Measurements from ENCODE around the gene AK4. TPM values are rescaled to one million over a fixed set of nuclear protein-coding genes. Genes with fewer than 3 reads are reported as not detected.

AK4 gene
- total RNA-seq, 1 donor from 2014 or later = 10.5 TPM

GRCh38 chr1:65167586-65168242, 19.7 kb downstream of the AK4 start:
- Mint-ChIP-seq H3K9me3 (no peaks in the 10 kb centered on the region), H3K27ac (ENCODE audit: unreplicated experiment) (no peak overlapping the region), H3K27me3 (ENCODE audit: low read depth) (peaks cover 2% of the 10 kb centered on the region), H3K36me3 (ENCODE audit: low read depth) (no peaks in the 10 kb centered on the region), H3K4me1 (peaks cover 35% of the 10 kb centered on the region), H3K4me3 (peak overlapping the region; percentile 1)
- no peak for DNase-seq (ENCODE audit: low read depth, low spot score)
- TF ChIP-seq CTCF (conservative IDR thresholded peaks at IDR 0.05) = no peak

- TF ChIP-seq CTCF (conservative IDR thresholded peaks at IDR 0.05) = no peak
- H3K4me3 Mint-ChIP-seq = no peak overlapping the region
- peaks cover 35% of the 10 kb centered on the region for H3K4me1 Mint-ChIP-seq
- H3K27me3 Mint-ChIP-seq (ENCODE audit: low read depth) = no peaks in the 10 kb centered on the region
- no peak for DNase-seq (ENCODE audit: low read depth, low spot score)
- no peaks in the 10 kb centered on the region for H3K36me3 Mint-ChIP-seq (ENCODE audit: low read depth)
- H3K9me3 Mint-ChIP-seq = no peaks in the 10 kb centered on the region
- no peak overlapping the region for H3K27ac Mint-ChIP-seq (ENCODE audit: unreplicated experiment)
These were observed 20.9 kb downstream of the AK4 start for GRCh38 chr1:65168867-65169266.

- Mint-ChIP-seq H3K27ac (ENCODE audit: unreplicated experiment) (no peak overlapping the region), H3K4me3 (no peak overlapping the region), H3K4me1 (peaks cover 35% of the 10 kb centered on the region), H3K36me3 (ENCODE audit: low read depth) (no peaks in the 10 kb centered on the region), H3K9me3 (no peaks in the 10 kb centered on the region), H3K27me3 (ENCODE audit: low read depth) (no peaks in the 10 kb centered on the region)
- DNase-seq (ENCODE audit: low read depth, low spot score) = no peak
- TF ChIP-seq CTCF (conservative IDR thresholded peaks at IDR 0.05) = no peak
These were observed 22.6 kb downstream of the AK4 start for GRCh38 chr1:65170511-65171142.

GRCh38 chr1:65172936-65173690, 25.1 kb downstream of the AK4 start:
- Mint-ChIP-seq H3K27ac (ENCODE audit: unreplicated experiment) (no peak overlapping the region), H3K36me3 (ENCODE audit: low read depth) (no peaks in the 10 kb centered on the region), H3K9me3 (no peaks in the 10 kb centered on the region), H3K4me1 (peaks cover 12% of the 10 kb centered on the region), H3K4me3 (no peak overlapping the region), H3K27me3 (ENCODE audit: low read depth) (no peaks in the 10 kb centered on the region)
- no peak for DNase-seq (ENCODE audit: low read depth, low spot score)
- no peak for TF ChIP-seq CTCF (conservative IDR thresholded peaks at IDR 0.05)

GRCh38 chr1:65174585-65174984, 26.6 kb downstream of the AK4 start:
- Mint-ChIP-seq H3K27ac (ENCODE audit: unreplicated experiment) (no peak overlapping the region), H3K36me3 (ENCODE audit: low read depth) (no peaks in the 10 kb centered on the region), H3K27me3 (ENCODE audit: low read depth) (no peaks in the 10 kb centered on the region), H3K4me1 (peaks cover 12% of the 10 kb centered on the region), H3K9me3 (no peaks in the 10 kb centered on the region), H3K4me3 (no peak overlapping the region)
- DNase-seq (ENCODE audit: low read depth, low spot score) = no peak
- no peak for TF ChIP-seq CTCF (conservative IDR thresholded peaks at IDR 0.05)

All from neural crest cell (in vitro differentiated cells).